T-helper 17 cell (primary cell): ENCODE data around the gene OXNAD1. TPM values are rescaled to one million over a fixed set of nuclear protein-coding genes. Genes with fewer than 3 reads are reported as not detected.

Experiments used
- ATAC-seq: fragments of 150-1000 bp; cut with Tn5 transposase; 2 replicates; pipeline ENCODE4 v1.10.0; 2021; ENCODE audit warnings: mild to moderate bottlenecking, moderate library complexity
- DNase-seq, 3 donors: peaks; one replicate each; pipeline versions ENCODE4 v3.0.0 to v3.0.0-alpha.2; 2020 to 2021
- H3K9me3 ChIP-seq: one replicate; pipeline ENCODE4 v1.7.0; 2013; ENCODE audit warnings: low read length, mild to moderate bottlenecking; ENCODE audit not compliant: control insufficient read depth, poor library complexity, severe bottlenecking
- H3K27ac Mint-ChIP-seq: one replicate; pipeline ENCODE4 v1.8.0; 2022; ENCODE audit warnings: mild to moderate bottlenecking, moderate library complexity, mixed read lengths
- H3K27me3 Mint-ChIP-seq: one replicate; pipeline ENCODE4 v1.8.0; 2022; ENCODE audit warnings: mixed read lengths
- H3K36me3 Mint-ChIP-seq: one replicate; pipeline ENCODE4 v1.8.0; 2022; ENCODE audit warnings: low read depth, mixed read lengths
- H3K4me1 Mint-ChIP-seq: one replicate; pipeline ENCODE4 v1.8.0; 2022; ENCODE audit warnings: mild to moderate bottlenecking, mixed read lengths
- H3K4me3 Mint-ChIP-seq: one replicate; pipeline ENCODE4 v1.8.0; 2022; ENCODE audit warnings: mild to moderate bottlenecking, moderate library complexity, mixed read lengths
- total RNA-seq, 4 donors: library from RNA in 2 of 4; stranded (reverse) in 2 of 4; gene quantifications; one replicate each; pipeline ENCODE4 v1.2.3 and lab custom pipeline; 2022 to 2026

The OXNAD1 gene
- total RNA-seq, 2 donors from 2014 or later: 73.1 to 89.3 TPM

DNA sequence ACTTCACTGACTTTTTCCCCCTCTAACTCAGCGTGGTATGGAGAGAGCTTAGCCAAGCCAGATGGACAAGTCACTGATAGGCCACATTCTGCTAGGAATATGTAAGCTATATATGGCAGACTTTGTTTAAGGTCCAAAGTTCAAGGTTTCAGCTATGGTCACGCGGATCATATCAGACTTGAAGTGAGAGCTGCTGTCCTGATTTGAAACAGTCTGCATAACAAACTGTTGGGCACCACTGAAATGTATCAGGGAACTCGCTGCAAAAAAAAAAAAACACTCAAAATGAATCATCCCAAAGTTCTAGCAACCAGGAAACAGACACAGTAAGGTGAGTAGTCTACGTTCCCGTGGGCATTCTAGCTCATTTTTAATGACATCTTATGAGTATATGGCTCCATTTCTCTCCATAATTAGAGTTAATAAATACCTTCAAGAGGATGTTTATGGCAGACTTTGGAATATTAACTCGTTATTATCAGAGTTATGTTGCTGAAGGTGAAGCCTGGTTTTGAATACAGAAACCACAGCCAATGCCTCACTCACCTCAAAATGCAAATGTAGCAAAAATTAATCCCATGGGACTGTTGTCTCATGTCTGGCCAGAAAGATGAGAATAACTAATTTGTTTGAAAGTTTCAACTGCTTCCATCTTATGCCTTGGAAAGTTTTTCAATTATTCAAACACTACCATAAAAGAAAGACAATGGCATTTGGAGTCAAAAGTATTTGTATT is 12.6 kb upstream of the OXNAD1 start:
- H3K36me3 Mint-ChIP-seq: no peaks in the 10 kb centered on the region
- H3K27me3 Mint-ChIP-seq: no peaks in the 10 kb centered on the region
- DNase-seq (no peak), ATAC-seq (no peak)
- peaks cover 10% of the 10 kb centered on the region for H3K4me1 Mint-ChIP-seq
- H3K9me3 ChIP-seq: no peaks in the 10 kb centered on the region
- H3K4me3 Mint-ChIP-seq: no peak overlapping the region
- no peak overlapping the region for H3K27ac Mint-ChIP-seq

DNA sequence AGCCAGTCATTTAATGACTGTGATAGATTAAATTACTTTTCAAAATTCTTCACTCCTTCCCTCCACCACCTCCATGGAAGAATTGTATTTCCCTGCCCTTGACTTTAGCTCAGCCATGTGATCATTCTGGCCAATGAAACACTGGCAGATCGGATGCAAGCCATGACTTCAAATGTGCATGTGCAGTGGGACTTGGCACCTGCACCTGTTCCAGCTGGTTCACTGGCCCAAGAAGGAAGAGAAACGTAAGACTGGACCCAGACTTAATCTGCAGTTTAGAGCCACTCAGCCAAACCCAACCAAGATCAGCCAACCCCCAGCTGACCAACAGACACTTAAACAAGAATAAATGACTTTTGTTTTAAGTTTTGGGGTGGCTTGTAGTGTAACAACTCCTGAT is 12.0 kb upstream of the OXNAD1 start:
- Mint-ChIP-seq H3K36me3 (no peaks in the 10 kb centered on the region), H3K27ac (no peak overlapping the region), H3K4me1 (peaks cover 7% of the 10 kb centered on the region), H3K27me3 (no peaks in the 10 kb centered on the region), H3K4me3 (no peak overlapping the region)
- ATAC-seq: no peak
- H3K9me3 ChIP-seq: no peaks in the 10 kb centered on the region
- no peak for DNase-seq

DNA sequence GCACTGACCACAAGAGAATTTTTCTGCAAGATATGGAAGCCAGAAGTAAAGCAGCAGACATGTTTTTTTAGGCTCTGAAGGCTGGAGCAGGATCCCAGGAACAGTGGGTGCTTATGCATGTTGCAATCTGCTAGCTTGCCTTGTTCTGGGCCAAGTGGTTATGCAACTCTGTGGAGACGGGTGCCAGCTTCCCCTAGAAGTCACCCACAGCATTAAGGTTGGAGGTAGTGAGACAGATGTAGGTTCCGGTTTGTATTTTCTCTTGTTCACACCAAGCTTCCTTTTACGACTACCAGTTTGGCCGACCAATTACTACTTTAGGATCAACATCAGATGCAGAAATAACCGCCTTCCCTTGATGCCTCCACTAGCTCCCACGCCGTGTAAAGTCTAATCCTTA is 11.4 kb upstream of the OXNAD1 start:
- ATAC-seq (no peak), DNase-seq (no peak)
- no peaks in the 10 kb centered on the region for H3K27me3 Mint-ChIP-seq
- peaks cover 4% of the 10 kb centered on the region for H3K4me1 Mint-ChIP-seq
- H3K27ac Mint-ChIP-seq: no peak overlapping the region
- H3K4me3 Mint-ChIP-seq: no peak overlapping the region
- H3K9me3 ChIP-seq: no peaks in the 10 kb centered on the region
- H3K36me3 Mint-ChIP-seq: no peaks in the 10 kb centered on the region

DNA sequence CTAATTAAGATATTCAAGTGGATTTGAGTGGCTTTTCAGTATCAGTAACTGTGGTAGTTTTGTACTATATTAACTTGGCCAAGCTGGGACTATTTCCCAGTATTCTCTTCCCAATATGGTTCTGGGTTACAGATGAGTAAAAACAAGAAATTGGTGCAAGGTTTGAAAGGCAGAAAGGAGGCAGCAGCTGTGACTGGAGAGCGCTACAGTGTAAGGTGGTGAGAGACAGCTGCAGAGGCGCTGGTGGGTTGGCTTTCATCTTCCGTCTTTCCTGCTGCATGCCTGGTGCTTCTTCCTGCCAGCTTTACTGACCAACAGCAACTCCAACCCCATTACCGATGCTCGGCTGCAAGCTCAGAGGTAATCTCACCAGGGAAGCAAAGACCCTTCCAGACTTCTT is 10.1 kb upstream of the OXNAD1 start:
- Mint-ChIP-seq H3K4me3 (no peak overlapping the region), H3K27me3 (no peaks in the 10 kb centered on the region), H3K27ac (peak overlapping the region; percentile 14), H3K4me1 (peaks cover 4% of the 10 kb centered on the region), H3K36me3 (no peaks in the 10 kb centered on the region)
- H3K9me3 ChIP-seq: no peaks in the 10 kb centered on the region
- DNase-seq: no peak
- ATAC-seq: no peak

DNA sequence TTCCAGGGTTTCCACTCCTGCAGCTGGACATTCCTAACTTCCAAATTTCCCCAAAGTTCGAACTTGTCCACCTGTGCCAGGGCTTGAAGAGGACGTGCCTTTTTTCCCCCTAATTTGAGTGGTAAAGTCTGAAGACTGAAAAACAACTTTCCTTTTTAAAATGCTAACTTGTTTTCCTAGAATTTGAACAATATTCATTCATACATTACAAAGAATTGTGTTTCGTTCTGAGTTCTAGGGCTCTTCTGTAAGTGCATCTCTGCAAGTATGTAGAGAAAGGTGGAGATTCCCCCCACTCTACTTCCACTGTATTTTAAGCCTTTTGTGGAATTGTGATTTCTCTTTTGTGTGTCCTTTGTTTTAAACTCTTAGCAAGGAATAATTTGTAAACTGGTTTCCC is 9.7 kb upstream of the OXNAD1 start:
- peaks cover 4% of the 10 kb centered on the region for H3K4me1 Mint-ChIP-seq
- no peak overlapping the region for H3K4me3 Mint-ChIP-seq
- H3K27me3 Mint-ChIP-seq: no peaks in the 10 kb centered on the region
- no peaks in the 10 kb centered on the region for H3K36me3 Mint-ChIP-seq
- H3K9me3 ChIP-seq: no peaks in the 10 kb centered on the region
- H3K27ac Mint-ChIP-seq: peak overlapping the region; percentile 14
- no peak for ATAC-seq
- DNase-seq: no peak

DNA sequence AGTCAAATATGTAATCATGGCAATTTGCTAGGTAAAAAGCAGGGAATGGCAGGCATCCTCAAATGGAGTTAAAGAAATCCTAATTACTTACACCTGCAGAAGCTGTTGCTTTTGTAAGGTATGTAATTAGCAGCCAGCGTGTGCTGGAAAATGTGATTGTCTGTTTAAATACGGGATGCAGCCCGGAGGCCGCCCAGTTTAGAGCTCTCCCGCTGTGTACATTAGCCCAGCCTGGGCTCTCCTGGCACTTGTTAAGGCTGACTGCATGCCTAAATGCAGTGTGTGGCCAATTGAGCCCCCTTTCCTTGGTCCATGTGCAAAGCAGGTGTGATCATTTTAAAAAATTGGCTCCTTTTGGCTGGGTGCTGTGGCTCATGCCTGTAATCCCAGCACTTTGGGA is 9.3 kb upstream of the OXNAD1 start:
- H3K27ac Mint-ChIP-seq: no peak overlapping the region
- no peaks in the 10 kb centered on the region for H3K36me3 Mint-ChIP-seq
- DNase-seq (no peak), ATAC-seq (no peak)
- H3K4me3 Mint-ChIP-seq: no peak overlapping the region
- H3K4me1 Mint-ChIP-seq: peaks cover 4% of the 10 kb centered on the region
- H3K27me3 Mint-ChIP-seq: no peaks in the 10 kb centered on the region
- no peaks in the 10 kb centered on the region for H3K9me3 ChIP-seq

DNA sequence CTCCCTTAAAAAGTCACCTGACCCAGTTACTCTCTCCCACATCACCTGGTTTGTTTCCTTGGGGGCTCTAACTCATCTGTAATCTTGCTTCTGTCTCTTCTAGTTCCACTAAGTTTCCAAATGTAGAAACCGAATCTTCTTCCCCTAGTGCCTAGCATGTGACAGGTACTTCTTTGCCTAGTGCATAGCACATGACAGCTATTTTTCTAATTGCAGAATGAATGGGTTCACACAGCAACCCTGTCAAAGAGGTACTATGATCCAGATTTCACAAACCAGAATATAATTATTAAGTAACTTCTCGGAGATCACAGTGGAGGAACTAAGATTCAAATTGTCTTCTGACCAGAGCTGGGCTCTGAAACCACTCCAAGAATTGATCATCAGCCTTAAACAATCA is 7.7 kb upstream of the OXNAD1 start:
- peak overlapping the region; percentile 63 for H3K27ac Mint-ChIP-seq
- peaks cover 4% of the 10 kb centered on the region for H3K4me1 Mint-ChIP-seq
- H3K9me3 ChIP-seq: no peaks in the 10 kb centered on the region
- H3K4me3 Mint-ChIP-seq: no peak overlapping the region
- no peaks in the 10 kb centered on the region for H3K27me3 Mint-ChIP-seq
- no peak for ATAC-seq
- H3K36me3 Mint-ChIP-seq: no peaks in the 10 kb centered on the region
- DNase-seq: no peak

DNA sequence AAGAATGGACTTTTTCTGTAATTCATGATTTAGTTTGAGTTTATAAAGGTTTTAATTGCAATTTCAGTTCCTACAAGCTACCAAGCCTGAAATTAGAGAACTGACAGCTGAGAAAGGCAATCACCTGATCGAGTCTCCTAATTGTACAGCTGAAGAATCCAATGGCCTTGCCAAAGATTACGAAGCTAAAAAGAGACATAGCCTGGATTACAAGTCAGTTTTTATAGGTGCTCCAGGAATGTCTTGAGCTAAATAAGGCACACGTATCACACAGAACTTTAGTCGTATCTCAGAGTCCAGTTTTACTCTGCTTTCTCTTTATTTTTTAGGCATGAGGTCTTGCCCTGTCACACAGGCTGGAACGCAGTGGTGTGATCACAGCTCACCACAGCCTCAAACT is 6.8 kb upstream of the OXNAD1 start:
- H3K27me3 Mint-ChIP-seq: no peaks in the 10 kb centered on the region
- no peaks in the 10 kb centered on the region for H3K9me3 ChIP-seq
- H3K27ac Mint-ChIP-seq: no peak overlapping the region
- DNase-seq: no peak
- ATAC-seq: no peak
- H3K4me1 Mint-ChIP-seq: peaks cover 4% of the 10 kb centered on the region
- H3K4me3 Mint-ChIP-seq: no peak overlapping the region
- no peaks in the 10 kb centered on the region for H3K36me3 Mint-ChIP-seq

DNA sequence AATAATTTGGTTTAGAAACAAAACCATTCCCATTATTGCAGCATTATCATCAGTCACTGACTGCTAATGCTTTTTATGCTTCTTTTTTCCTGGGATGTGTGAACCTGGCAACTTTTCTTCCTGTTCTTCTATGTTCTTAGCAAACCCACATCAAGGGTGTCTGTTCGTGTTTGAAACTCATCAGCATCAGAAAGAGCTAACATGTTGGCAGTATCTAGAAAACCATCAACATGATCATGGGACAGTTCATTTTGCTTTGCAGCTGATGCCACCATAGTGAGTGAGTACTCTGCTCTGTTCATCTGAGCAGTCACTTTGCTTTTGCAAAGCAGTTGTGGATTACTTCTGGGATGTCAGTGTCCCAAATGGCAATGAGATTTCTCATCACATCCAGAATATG is 6.1 kb upstream of the OXNAD1 start:
- DNase-seq (no peak), ATAC-seq (no peak)
- Mint-ChIP-seq H3K36me3 (no peaks in the 10 kb centered on the region), H3K4me3 (no peak overlapping the region), H3K4me1 (peaks cover 4% of the 10 kb centered on the region), H3K27me3 (no peaks in the 10 kb centered on the region), H3K27ac (no peak overlapping the region)
- no peaks in the 10 kb centered on the region for H3K9me3 ChIP-seq

DNA sequence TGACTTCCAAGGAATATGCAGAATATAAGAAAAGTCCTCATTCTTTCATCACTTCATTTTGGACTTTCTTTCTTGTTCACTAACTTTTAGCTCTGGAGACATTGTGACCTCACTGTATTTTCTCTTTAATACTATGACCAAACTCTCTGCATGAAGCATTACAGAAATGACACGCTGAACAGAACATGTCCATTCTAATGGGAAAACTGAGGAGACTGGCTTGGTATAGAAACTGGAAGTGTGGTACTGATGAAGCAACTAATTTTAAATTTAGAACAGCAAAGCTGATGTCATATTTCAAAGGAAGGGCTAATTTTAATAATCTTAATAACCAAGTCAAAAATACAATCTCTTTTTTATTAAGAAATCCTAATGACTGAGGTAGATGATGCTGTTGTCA is 5.0 kb upstream of the OXNAD1 start:
- ATAC-seq: no peak
- Mint-ChIP-seq H3K36me3 (no peaks in the 10 kb centered on the region), H3K4me3 (no peak overlapping the region), H3K27ac (peak overlapping the region; percentile 39), H3K27me3 (no peaks in the 10 kb centered on the region), H3K4me1 (peaks cover 7% of the 10 kb centered on the region)
- no peaks in the 10 kb centered on the region for H3K9me3 ChIP-seq
- no peak for DNase-seq

DNA sequence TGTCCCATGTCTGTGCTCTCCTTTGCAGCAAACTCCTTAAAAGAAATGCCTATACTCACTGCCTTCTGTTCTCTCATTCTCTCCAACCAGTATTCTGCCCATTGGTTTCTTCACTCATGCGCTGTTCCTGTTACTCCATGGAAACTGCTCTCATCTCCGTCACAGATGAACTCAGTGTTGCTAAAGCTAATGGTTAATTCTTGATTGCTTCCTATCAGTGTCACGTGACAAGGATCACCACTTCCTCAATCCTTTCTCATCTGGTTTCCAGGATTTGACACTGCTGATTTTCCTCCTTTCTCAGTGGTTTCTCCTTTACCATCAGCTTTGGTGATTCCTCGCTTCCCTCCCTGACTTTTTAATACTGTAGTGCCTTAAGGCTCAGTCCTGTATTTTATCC is 2.8 kb upstream of the OXNAD1 start:
- ATAC-seq: no peak
- DNase-seq: no peak
- no peaks in the 10 kb centered on the region for H3K27me3 Mint-ChIP-seq
- H3K27ac Mint-ChIP-seq: no peak overlapping the region
- no peaks in the 10 kb centered on the region for H3K36me3 Mint-ChIP-seq
- no peaks in the 10 kb centered on the region for H3K9me3 ChIP-seq
- no peak overlapping the region for H3K4me3 Mint-ChIP-seq
- peaks cover 10% of the 10 kb centered on the region for H3K4me1 Mint-ChIP-seq

DNA sequence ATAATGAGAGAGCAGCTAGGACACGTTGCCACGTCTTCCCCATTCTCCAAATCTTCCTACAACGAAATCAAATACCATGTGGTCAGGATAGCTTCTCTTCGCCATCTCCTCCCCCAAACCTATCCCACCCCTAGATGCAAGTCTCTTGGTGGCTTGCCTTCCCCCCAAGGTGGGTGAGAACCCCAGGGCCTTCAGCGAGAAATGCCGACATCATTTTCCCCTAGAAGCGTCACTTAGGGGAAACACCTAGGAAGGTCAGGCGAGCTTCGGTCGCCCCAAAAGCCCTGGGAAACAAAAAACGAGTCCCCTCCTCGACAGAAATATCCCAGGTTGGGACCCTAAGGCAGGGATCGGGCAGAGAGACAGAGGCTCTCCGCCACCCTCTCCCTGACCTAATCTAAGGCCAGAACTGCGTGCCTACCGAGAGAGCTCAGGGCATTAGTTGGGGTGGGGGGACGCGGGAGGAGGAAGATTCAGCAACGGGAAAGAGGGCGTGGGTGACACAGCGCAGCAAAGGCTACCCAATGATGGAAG is 771 bp upstream of the OXNAD1 start:
- no peaks in the 10 kb centered on the region for H3K27me3 Mint-ChIP-seq
- no peaks in the 10 kb centered on the region for H3K9me3 ChIP-seq

DNA sequence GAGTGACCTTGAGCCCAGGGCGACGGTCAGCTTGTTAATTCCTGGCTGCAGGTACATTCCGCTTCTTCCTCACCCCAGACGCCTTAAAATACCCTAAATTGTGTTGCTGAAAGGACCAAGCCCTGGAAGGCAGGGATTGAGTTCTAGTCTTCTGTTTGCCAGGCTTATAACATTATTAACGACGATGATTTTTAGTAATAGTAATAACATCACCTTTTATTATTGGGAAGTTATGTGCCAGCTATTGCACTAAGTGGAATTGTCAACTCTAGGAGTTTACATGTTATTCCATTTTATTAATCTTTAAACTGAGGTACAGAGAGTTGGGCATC is 409 bp downstream of the OXNAD1 start:
- Mint-ChIP-seq H3K27ac (peak overlapping the region; percentile 98), H3K4me1 (peaks cover 13% of the 10 kb centered on the region), H3K4me3 (peak overlapping the region; percentile 97), H3K36me3 (no peaks in the 10 kb centered on the region), H3K27me3 (no peaks in the 10 kb centered on the region)
- DNase-seq (no peak), ATAC-seq (no peak)
- H3K9me3 ChIP-seq: no peaks in the 10 kb centered on the region

More for the DNA sequence above, 771 bp upstream of the OXNAD1 start:
- Mint-ChIP-seq H3K4me1 (peaks cover 13% of the 10 kb centered on the region), H3K36me3 (no peaks in the 10 kb centered on the region), H3K4me3 (peak overlapping the region; percentile 97), H3K27ac (peak overlapping the region; percentile 98)
- no peak for DNase-seq
- no peak for ATAC-seq

DNA sequence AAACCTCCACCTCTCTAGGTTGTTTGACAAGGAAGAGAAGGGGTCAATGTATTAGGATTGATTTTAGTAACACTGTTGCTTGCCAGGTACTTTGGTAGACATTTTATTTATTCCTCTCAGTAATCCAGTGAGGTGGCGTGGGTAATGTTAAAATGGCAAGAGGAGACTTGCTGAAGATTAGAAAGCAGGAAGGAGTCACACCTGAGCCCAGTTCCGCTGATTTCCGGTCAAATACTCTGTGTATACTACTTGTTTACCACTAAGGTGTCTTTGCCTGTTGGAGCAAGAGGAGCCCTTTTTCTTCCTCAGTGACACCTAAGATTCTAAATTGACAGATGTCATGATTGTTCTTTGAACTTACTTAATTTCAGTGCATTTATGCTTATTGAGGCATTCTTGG is 1.7 kb downstream of the OXNAD1 start:
- no peak overlapping the region for H3K4me3 Mint-ChIP-seq
- H3K36me3 Mint-ChIP-seq: no peaks in the 10 kb centered on the region
- H3K4me1 Mint-ChIP-seq: peaks cover 13% of the 10 kb centered on the region
- ATAC-seq (no peak), DNase-seq (no peak)
- no peaks in the 10 kb centered on the region for H3K9me3 ChIP-seq
- peak overlapping the region; percentile 98 for H3K27ac Mint-ChIP-seq
- H3K27me3 Mint-ChIP-seq: no peaks in the 10 kb centered on the region
